Natural killer cell (primary cell): ENCODE results near the gene ISG20L2. TPM values are rescaled to one million over a fixed set of nuclear protein-coding genes. Genes with fewer than 3 reads are reported as not detected.
A peak's percentile ranks its signal among the peaks of the same experiment; 100 is the strongest.

Experiments
- ATAC-seq, 3 donors: fragments of 150-1000 bp in 2 of 3; fragments of 200-7000 bp in 1 of 3; cut with Tn5 transposase; 1 replicate in 1 of 3; 2 replicates in 2 of 3; pipeline ENCODE4 v1.10.0; 2021; ENCODE audit warnings: mild to moderate bottlenecking in 2 of 3, moderate library complexity in 2 of 3
- DNase-seq, 2 donors: peaks; one replicate each; pipeline versions ENCODE4 v3.0.0 to v3.0.0-alpha.2; 2013 to 2021; ENCODE audit warnings: mixed read lengths in 1 of 2
- H3K27ac ChIP-seq: one replicate; pipeline ENCODE4 v1.5.1; 2013; ENCODE audit warnings: mild to moderate bottlenecking, low read length
- H3K27me3 ChIP-seq: one replicate; pipeline ENCODE4 v1.6.1; 2013; ENCODE audit warnings: low read length; ENCODE audit not compliant: control insufficient read depth, insufficient read depth
- H3K36me3 ChIP-seq: one replicate; pipeline ENCODE4 v1.6.1; 2013; ENCODE audit warnings: low read length; ENCODE audit not compliant: control insufficient read depth, insufficient read depth
- H3K4me1 ChIP-seq: one replicate; pipeline ENCODE4 v1.6.1; 2013; ENCODE audit warnings: low read length; ENCODE audit not compliant: control insufficient read depth, insufficient read depth
- H3K4me3 ChIP-seq: one replicate; pipeline ENCODE4 v1.5.1; 2013; ENCODE audit warnings: low read length
- H3K9me3 ChIP-seq: one replicate; pipeline ENCODE4 v1.6.1; 2013; ENCODE audit warnings: low read length; ENCODE audit not compliant: control insufficient read depth, insufficient read depth
- H3K27ac Mint-ChIP-seq, 2 donors: one replicate each; pipeline ENCODE4 v1.8.0; 2022; ENCODE audit warnings: mild to moderate bottlenecking in 2 of 2, mixed read lengths in 2 of 2, moderate library complexity in 1 of 2
- H3K27me3 Mint-ChIP-seq, 2 donors: one replicate each; pipeline ENCODE4 v1.8.0; 2022; ENCODE audit warnings: low read depth in 2 of 2, mixed read lengths in 2 of 2
- H3K36me3 Mint-ChIP-seq: one replicate; pipeline ENCODE4 v1.8.0; 2022; ENCODE audit warnings: mixed read lengths
- H3K4me1 Mint-ChIP-seq, 2 donors: one replicate each; pipeline ENCODE4 v1.8.0; 2022; ENCODE audit warnings: mixed read lengths in 2 of 2
- H3K4me3 Mint-ChIP-seq: one replicate; pipeline ENCODE4 v1.8.0; 2022; ENCODE audit warnings: mild to moderate bottlenecking, moderate library complexity, mixed read lengths
- H3K9me3 Mint-ChIP-seq, 2 donors: one replicate each; pipeline ENCODE4 v1.8.0; 2022; ENCODE audit warnings: mixed read lengths in 2 of 2
- WGBS: methylation state at CpG from one replicate; pipeline ENCODE4 v1.1.7; 2013; ENCODE audit warnings: missing lambda C conversion rate; ENCODE audit not compliant: insufficient coverage; 5-methylcytosine and 5-hydroxymethylcytosine counted together
- intact Hi-C: fragments of 100-400 bp; cut with micrococcal nuclease; formaldehyde crosslinking; loops from one replicate; pipeline ENCODE4 v1.14.2; 2022
- total RNA-seq, 4 donors: library from RNA; stranded (reverse); fragments of 120-200 nt in 1 of 4; gene quantifications; one replicate each; pipeline versions ENCODE4 v1.2.3 to v1.2.4, GENCODE V29; 2013 to 2022
- TF ChIP-seq, protein P1 (sequence below): fragments of 200-600 bp; IDR thresholded peaks from one replicate; pipeline ENCODE4 v1.8.0; 2022; ENCODE audit warnings: antibody characterized with exemption

Gene ISG20L2
- total RNA-seq, 3 donors from 2014 or later (not counting 1 experiment from before 2014, with no cell fraction given) = 60.3 to 71.9 (median 68.7) TPM

DNA sequence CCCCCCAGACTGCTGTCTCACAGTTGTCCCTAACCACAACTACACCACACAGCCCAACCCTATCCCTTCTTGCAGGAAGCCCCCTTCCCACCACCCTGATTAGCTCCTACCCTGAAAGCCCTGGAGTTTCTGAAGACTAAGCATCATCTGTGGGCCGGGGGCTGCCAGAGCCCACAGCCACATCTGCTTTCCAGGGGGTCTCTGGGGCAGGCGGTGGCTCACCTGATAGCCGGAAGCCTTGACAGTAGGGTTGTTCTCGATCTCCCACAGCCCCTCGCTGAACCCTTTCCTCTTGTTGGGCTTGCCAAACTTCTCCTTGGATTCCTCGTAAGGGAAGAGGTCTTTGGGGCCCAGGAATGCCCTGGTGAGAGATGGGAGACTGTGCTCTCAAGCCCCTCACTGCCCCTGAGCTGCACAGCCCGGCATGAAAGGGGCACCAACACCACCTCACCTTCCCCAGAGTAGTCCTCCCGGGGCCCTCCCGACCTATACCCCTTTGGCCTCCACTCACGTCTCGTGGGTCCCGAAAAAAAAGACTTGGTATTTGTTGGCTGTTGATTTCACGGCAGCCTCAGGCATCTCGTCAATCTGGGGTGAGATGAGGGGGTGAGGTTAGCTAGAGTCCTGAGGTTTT is 16.3 kb upstream of the ISG20L2 start:
- no peaks in the 10 kb centered on the region for H3K27me3 ChIP-seq
- 75% methylated on average over 14 of the region's 14 CpGs for WGBS
- no peak overlapping the region for H3K27ac ChIP-seq
- no peaks in the 10 kb centered on the region for H3K9me3 Mint-ChIP-seq
- no peaks in the 10 kb centered on the region for H3K27me3 Mint-ChIP-seq
- peaks cover 62 to 67% of the 10 kb centered on the region in 2 donors for H3K4me1 Mint-ChIP-seq
- H3K9me3 ChIP-seq = no peaks in the 10 kb centered on the region
- peak overlapping the region; percentile 92 to 94 for H3K27ac Mint-ChIP-seq
- H3K36me3 Mint-ChIP-seq = no peaks in the 10 kb centered on the region
- intact Hi-C loops = no loop called here
- TF ChIP-seq, protein P1, sequence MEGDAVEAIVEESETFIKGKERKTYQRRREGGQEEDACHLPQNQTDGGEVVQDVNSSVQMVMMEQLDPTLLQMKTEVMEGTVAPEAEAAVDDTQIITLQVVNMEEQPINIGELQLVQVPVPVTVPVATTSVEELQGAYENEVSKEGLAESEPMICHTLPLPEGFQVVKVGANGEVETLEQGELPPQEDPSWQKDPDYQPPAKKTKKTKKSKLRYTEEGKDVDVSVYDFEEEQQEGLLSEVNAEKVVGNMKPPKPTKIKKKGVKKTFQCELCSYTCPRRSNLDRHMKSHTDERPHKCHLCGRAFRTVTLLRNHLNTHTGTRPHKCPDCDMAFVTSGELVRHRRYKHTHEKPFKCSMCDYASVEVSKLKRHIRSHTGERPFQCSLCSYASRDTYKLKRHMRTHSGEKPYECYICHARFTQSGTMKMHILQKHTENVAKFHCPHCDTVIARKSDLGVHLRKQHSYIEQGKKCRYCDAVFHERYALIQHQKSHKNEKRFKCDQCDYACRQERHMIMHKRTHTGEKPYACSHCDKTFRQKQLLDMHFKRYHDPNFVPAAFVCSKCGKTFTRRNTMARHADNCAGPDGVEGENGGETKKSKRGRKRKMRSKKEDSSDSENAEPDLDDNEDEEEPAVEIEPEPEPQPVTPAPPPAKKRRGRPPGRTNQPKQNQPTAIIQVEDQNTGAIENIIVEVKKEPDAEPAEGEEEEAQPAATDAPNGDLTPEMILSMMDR = no peak
- H3K4me3 ChIP-seq = no peak overlapping the region
- peak overlapping the region; percentile 21 for H3K4me3 Mint-ChIP-seq
- ATAC-seq (no peak), DNase-seq (peak in 1 of 2 donors; percentile 3)
- peaks cover 16% of the 10 kb centered on the region for H3K36me3 ChIP-seq
- peaks cover 54% of the 10 kb centered on the region for H3K4me1 ChIP-seq

DNA sequence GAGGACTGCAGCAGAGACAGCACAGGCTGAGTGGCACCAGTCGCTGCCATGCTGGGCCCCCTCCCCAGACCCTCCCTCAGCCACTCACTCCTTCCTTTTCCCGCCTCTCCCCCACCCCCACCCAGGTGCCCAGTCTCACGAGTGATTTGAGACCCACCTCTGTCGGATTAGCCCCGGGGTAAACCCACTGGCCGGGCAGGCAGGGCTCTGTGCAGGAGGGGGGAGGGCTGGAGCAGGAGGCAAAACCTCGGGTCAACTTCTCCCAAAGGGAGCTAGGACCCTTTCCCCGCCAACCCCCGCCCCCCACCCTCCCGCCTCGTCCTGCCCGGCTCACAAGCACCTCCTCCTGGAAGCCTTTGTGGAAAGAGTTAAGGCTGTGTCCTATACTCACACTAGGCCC is 15.8 kb upstream of the ISG20L2 start:
- Mint-ChIP-seq H3K27me3 (no peaks in the 10 kb centered on the region), H3K9me3 (no peaks in the 10 kb centered on the region), H3K36me3 (no peaks in the 10 kb centered on the region), H3K4me1 (peaks cover 56 to 61% of the 10 kb centered on the region in 2 donors), H3K27ac (peak overlapping the region; percentile 57 to 94), H3K4me3 (no peak overlapping the region)
- Histone ChIP-seq H3K9me3 (no peaks in the 10 kb centered on the region), H3K36me3 (peaks cover 16% of the 10 kb centered on the region), H3K27ac (no peak overlapping the region), H3K27me3 (no peaks in the 10 kb centered on the region), H3K4me1 (peaks cover 49% of the 10 kb centered on the region), H3K4me3 (no peak overlapping the region)
- ATAC-seq = no peak
- intact Hi-C loops = no loop called here
- WGBS = 96% methylated on average over 6 of the region's 12 CpGs
- TF ChIP-seq, protein P1 = no peak
- no peak for DNase-seq

DNA sequence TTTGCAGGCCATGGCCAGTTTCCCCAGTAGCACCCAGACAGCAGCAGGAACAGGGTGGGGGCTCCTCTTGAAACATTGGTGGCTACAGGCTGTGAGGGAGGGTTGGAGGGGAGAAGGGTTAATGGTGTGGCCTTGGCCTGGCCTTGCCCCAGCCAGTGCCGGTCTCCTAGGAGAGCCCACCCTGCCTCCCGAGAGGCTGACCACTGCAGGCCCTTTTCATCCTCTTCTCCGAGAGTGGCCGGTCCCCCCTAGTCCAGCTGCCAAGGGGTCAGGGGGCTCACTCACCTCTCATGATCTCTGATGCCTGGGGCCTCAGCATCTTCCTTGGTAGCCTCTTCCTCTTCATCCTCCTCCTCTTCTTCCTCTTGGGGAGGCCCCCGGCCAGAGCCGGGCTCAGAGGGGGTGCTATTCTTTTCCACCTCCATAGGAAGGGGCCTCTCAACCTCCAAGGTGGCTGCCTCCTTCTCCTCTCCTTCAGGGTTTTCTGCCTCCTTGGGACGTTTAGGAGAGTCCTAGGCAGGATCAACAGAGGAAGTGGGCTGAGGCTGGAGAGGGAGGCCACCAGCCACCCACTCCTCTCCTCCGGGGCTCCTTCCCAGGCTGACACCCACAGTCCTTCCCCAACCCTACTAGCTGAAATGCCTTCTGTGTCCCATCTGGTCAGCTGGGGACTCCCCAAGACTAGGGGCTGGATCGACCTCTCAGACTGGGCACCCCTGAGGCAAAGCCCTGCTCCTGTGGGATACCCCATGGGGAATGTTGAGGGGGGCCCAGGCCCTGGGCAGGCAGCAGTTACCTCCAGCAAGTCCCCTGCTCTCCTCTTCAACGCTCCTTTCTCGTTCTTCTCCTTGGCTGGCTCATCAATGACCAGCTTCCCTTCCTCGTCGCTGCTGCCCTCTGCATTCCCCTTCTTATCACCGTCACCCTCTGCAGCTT is 15.1 kb upstream of the ISG20L2 start:
- H3K27ac ChIP-seq = no peak overlapping the region
- H3K36me3 Mint-ChIP-seq = no peaks in the 10 kb centered on the region
- H3K4me1 ChIP-seq = peaks cover 42% of the 10 kb centered on the region
- H3K9me3 Mint-ChIP-seq = no peaks in the 10 kb centered on the region
- H3K27me3 Mint-ChIP-seq = no peaks in the 10 kb centered on the region
- H3K4me3 Mint-ChIP-seq = no peak overlapping the region
- intact Hi-C loops = no loop called here
- H3K9me3 ChIP-seq = no peaks in the 10 kb centered on the region
- no peak overlapping the region for H3K4me3 ChIP-seq
- WGBS = 89% methylated on average over 13 of the region's 14 CpGs
- peaks cover 16% of the 10 kb centered on the region for H3K36me3 ChIP-seq
- DNase-seq = peak in 1 of 2 donors; percentile 7
- H3K27me3 ChIP-seq = no peaks in the 10 kb centered on the region
- TF ChIP-seq, protein P1 = no peak
- peak overlapping the region; percentile 57 to 94 for H3K27ac Mint-ChIP-seq
- no peak for ATAC-seq
- H3K4me1 Mint-ChIP-seq = peaks cover 52 to 54% of the 10 kb centered on the region in 2 donors
